Type B pancreatic cell (in vitro differentiated cells): Measurements from ENCODE around the gene CFAP299. TPM values are rescaled to one million over a fixed set of nuclear protein-coding genes. Genes with fewer than 3 reads are reported as not detected.
"Not testable (repeated sequence)": the region's sequence is repeated elsewhere in the genome, so short reads cannot be mapped to it uniquely, and the experiment has no call there.

Experiments used
- DNase-seq: peaks from one replicate; pipeline ENCODE4 v3.0.0; 2021; ENCODE audit warnings: mixed read lengths; ENCODE audit not compliant: unreplicated experiment; ENCODE audit errors: extremely low spot score
- H3K27ac Mint-ChIP-seq: 2 replicates; pipeline ENCODE4 v1.8.0; 2021; ENCODE audit warnings: mild to moderate bottlenecking, mixed read lengths
- H3K27me3 Mint-ChIP-seq: 2 replicates; pipeline ENCODE4 v1.8.0; 2021; ENCODE audit warnings: mixed read lengths
- H3K36me3 Mint-ChIP-seq: 2 replicates; pipeline ENCODE4 v1.8.0; 2021; ENCODE audit warnings: mixed read lengths
- H3K4me1 Mint-ChIP-seq: one replicate; pipeline ENCODE4 v1.8.0; 2021; ENCODE audit warnings: mixed read lengths; ENCODE audit not compliant: unreplicated experiment
- H3K4me3 Mint-ChIP-seq: 2 replicates; pipeline ENCODE4 v1.8.0; 2021; ENCODE audit warnings: mild to moderate bottlenecking, mixed read lengths
- H3K9me3 Mint-ChIP-seq: 2 replicates; pipeline ENCODE4 v1.8.0; 2021; ENCODE audit warnings: mixed read lengths
- total RNA-seq: library from RNA; stranded (reverse); gene quantifications from 2 replicates; pipeline ENCODE4 v1.2.1, GENCODE V29; 2021; ENCODE audit warnings: low replicate concordance
- TF ChIP-seq, protein P1 (sequence below): fragments of 200-600 bp; sonication (generic); conservative IDR thresholded peaks from 2 replicates; pipeline ENCODE4 v1.5.0; 2021; ENCODE audit warnings: antibody characterized with exemption, mild to moderate bottlenecking

Gene CFAP299
- total RNA-seq, 1 donor from 2014 or later, result 1.1 TPM

DNA sequence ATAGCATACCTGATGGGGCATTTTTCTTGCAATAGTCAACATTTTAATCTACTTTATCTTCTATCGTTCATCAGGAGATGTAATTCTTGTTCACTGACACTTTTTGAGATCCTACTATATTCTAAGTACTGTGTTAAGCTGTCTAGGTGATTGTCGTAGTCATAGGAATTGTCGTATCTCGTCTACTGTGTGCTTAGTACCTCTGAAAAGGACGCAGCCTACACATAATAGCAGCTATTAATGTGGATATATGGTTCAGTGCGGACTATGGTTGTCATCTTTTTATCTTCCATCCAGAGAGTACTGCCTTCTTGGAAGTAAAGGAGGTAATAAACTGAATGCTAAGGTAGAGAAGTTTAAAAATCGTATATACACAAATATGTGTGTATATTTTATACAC is 21.9 kb upstream of the CFAP299 start:
- no peak overlapping the region for H3K4me3 Mint-ChIP-seq
- H3K4me1 Mint-ChIP-seq, result no peaks in the 10 kb centered on the region
- no peak for DNase-seq
- H3K27ac Mint-ChIP-seq, result no peak overlapping the region
- H3K9me3 Mint-ChIP-seq, result no peaks in the 10 kb centered on the region
- peaks cover 43% of the 10 kb centered on the region for H3K27me3 Mint-ChIP-seq
- no peaks in the 10 kb centered on the region for H3K36me3 Mint-ChIP-seq
- TF ChIP-seq, protein P1, sequence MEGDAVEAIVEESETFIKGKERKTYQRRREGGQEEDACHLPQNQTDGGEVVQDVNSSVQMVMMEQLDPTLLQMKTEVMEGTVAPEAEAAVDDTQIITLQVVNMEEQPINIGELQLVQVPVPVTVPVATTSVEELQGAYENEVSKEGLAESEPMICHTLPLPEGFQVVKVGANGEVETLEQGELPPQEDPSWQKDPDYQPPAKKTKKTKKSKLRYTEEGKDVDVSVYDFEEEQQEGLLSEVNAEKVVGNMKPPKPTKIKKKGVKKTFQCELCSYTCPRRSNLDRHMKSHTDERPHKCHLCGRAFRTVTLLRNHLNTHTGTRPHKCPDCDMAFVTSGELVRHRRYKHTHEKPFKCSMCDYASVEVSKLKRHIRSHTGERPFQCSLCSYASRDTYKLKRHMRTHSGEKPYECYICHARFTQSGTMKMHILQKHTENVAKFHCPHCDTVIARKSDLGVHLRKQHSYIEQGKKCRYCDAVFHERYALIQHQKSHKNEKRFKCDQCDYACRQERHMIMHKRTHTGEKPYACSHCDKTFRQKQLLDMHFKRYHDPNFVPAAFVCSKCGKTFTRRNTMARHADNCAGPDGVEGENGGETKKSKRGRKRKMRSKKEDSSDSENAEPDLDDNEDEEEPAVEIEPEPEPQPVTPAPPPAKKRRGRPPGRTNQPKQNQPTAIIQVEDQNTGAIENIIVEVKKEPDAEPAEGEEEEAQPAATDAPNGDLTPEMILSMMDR, result no peak

DNA sequence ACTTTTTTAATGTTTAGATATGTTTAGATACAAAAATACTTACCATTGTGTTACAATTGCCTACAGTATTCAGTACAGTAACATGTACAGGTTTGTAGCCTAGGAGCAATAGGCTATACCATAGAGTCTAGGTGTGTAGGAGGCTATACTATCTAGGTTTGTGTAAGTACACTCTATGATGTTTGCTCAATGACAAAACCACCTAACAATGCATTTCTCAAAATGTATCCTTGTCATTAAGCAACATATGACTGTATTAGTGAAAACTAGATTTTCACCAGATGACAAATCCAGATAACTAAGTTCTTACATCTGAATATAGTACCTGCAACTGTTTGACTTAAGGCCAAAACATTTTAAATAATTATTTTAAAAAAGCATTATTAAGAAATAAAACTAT is 19.7 kb upstream of the CFAP299 start:
- not testable (repeated sequence) for H3K27ac Mint-ChIP-seq, H3K4me3 Mint-ChIP-seq, DNase-seq, H3K4me1 Mint-ChIP-seq, H3K36me3 Mint-ChIP-seq, H3K9me3 Mint-ChIP-seq
- H3K27me3 Mint-ChIP-seq, result peaks cover 34% of the 10 kb centered on the region

DNA sequence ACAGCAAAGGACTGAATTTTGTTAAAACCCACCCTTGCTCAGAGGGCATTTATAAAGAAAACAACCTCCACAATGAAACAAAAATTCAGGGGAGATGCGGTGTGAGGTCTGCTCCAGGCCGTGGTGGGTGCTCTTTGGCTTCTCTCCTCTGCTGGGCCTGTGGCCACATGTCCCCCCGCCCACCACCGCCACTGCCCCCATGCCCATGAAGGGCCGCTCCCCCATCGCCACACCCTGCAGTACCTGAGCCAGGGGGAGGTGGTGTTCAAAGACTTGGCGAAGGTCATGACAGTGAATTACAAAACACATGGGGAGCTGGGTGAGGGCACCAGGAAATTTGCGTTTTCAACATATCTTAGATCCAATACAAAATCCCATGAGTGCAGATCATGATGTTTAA is 14.2 kb upstream of the CFAP299 start:
- no peaks in the 10 kb centered on the region for H3K4me1 Mint-ChIP-seq
- H3K27me3 Mint-ChIP-seq, result peaks cover 33% of the 10 kb centered on the region
- H3K9me3 Mint-ChIP-seq, result no peaks in the 10 kb centered on the region
- no peak overlapping the region for H3K4me3 Mint-ChIP-seq
- TF ChIP-seq, protein P1, result no peak
- H3K36me3 Mint-ChIP-seq, result no peaks in the 10 kb centered on the region
- no peak overlapping the region for H3K27ac Mint-ChIP-seq
- DNase-seq, result no peak

DNA sequence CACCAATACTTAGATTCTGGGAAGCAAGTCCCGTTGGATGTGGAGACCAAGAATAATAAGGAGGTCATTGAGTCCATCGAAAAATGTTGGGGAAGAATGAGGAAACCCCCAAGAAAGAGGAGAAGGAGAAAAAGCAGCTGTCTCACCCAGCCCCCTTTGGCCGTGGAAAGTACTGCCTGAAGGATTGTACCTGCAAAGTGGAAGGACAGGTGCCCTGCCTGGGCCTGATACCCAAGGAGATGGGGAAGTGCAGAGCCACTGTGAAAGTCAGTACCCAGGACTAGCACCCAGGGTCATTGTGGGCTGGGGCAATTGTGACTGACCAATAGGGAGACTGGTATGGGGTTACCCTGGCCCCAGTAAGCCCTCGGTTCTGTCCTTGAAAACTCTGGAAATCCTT is 13.8 kb upstream of the CFAP299 start:
- H3K27me3 Mint-ChIP-seq, result peaks cover 33% of the 10 kb centered on the region
- H3K9me3 Mint-ChIP-seq, result no peaks in the 10 kb centered on the region
- no peak overlapping the region for H3K27ac Mint-ChIP-seq
- H3K4me3 Mint-ChIP-seq, result no peak overlapping the region
- H3K4me1 Mint-ChIP-seq, result no peaks in the 10 kb centered on the region
- TF ChIP-seq, protein P1, result peak; percentile 28
- no peaks in the 10 kb centered on the region for H3K36me3 Mint-ChIP-seq
- no peak for DNase-seq

DNA sequence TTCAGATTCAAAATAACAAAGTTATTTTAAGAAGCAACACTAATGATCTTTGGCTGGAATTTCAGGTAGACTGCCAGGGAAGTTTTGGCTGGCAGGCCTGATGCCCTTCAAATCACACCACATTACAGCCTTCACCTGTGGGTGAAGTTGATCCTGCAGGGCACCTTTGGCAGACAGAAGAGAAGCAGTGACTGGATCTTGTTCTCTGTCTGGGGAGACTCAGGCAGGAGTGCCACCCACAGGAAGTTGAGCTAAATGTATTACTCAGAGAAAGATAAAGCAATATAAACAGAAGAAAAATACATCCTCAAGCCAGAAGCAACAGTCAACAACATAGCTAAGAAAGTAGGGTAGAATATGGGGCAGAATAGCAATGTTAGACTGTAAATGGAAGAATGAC is 12.8 kb upstream of the CFAP299 start:
- Mint-ChIP-seq H3K9me3 (no peaks in the 10 kb centered on the region), H3K36me3 (no peaks in the 10 kb centered on the region), H3K27ac (no peak overlapping the region), H3K4me3 (no peak overlapping the region), H3K4me1 (no peaks in the 10 kb centered on the region), H3K27me3 (peaks cover 26% of the 10 kb centered on the region)
- TF ChIP-seq, protein P1, result no peak
- DNase-seq, result no peak

DNA sequence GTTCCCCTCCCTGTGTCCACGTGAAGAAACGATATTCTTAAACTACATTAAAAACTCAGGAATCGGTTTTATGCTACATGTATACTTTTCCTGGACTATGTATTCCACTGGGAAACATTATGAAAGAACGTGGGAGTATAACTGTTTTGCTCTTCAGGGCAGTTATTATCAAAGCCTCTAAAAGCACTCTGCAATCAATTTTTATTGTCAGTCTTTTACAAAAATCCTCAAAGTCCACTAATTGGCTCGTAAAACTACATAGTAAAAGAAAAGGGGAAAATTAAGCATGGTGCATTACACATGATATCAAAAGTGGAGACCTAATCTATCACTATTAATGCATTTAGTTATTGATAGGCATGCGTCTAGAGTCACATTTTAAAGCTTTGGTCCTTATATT is 11.4 kb upstream of the CFAP299 start:
- H3K9me3 Mint-ChIP-seq, result no peaks in the 10 kb centered on the region
- H3K27ac Mint-ChIP-seq, result no peak overlapping the region
- H3K27me3 Mint-ChIP-seq, result peaks cover 21% of the 10 kb centered on the region
- H3K36me3 Mint-ChIP-seq, result no peaks in the 10 kb centered on the region
- no peak for DNase-seq
- TF ChIP-seq, protein P1, result no peak
- H3K4me3 Mint-ChIP-seq, result no peak overlapping the region
- no peaks in the 10 kb centered on the region for H3K4me1 Mint-ChIP-seq
